NB4 (cell line): ENCODE results near the gene UBE3A.

Experiments
- DNase-seq: peaks from one replicate; pipeline ENCODE4 v3.0.0; 2010; ENCODE audit warnings: low read depth
- H3K4me3 ChIP-seq: one replicate; pipeline ENCODE4 v1.5.1; 2011; ENCODE audit warnings: mild to moderate bottlenecking, low read depth, low read length, moderate library complexity
- MYC ChIP-seq: IDR thresholded peaks from 2 replicates; pipeline ENCODE4 v1.6.1; 2011; ENCODE audit warnings: low read depth, low read length
- POLR2A ChIP-seq: IDR thresholded peaks from 2 replicates; pipeline ENCODE4 v1.6.1; 2011; ENCODE audit warnings: mild to moderate bottlenecking; ENCODE audit not compliant: insufficient read length; ENCODE audit errors: extremely low read depth
- TF ChIP-seq, protein P1 (sequence below): IDR thresholded peaks from one replicate; pipeline ENCODE4 v1.5.1; 2012; ENCODE audit warnings: low read depth, low read length
- TF ChIP-seq, protein P2 (sequence below): IDR thresholded peaks from 2 replicates; pipeline ENCODE4 v1.6.1; 2011; ENCODE audit warnings: low read depth, low read length

UBE3A gene

DNA sequence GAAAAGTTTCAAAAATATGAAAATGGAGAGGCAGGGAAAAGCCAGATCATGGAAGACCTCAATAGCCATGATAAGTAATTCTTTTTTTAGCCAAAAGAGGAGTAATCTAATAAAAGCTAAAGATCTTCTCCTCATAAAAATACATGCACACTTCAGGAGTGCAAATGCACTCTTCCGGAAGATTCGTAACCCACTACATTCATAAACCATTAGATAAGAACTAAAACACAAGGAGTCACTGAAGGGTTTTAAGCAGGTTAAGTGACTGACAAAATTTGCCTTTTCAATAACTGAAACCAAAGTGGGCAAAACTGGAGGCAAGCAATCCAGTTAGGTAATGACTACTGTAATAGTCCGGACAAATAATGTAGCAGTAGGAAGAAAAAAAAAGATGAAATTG, 46.0 kb downstream of the UBE3A start:
- no peak overlapping the region for H3K4me3 ChIP-seq
- no peak for DNase-seq
- TF ChIP-seq, protein P1, sequence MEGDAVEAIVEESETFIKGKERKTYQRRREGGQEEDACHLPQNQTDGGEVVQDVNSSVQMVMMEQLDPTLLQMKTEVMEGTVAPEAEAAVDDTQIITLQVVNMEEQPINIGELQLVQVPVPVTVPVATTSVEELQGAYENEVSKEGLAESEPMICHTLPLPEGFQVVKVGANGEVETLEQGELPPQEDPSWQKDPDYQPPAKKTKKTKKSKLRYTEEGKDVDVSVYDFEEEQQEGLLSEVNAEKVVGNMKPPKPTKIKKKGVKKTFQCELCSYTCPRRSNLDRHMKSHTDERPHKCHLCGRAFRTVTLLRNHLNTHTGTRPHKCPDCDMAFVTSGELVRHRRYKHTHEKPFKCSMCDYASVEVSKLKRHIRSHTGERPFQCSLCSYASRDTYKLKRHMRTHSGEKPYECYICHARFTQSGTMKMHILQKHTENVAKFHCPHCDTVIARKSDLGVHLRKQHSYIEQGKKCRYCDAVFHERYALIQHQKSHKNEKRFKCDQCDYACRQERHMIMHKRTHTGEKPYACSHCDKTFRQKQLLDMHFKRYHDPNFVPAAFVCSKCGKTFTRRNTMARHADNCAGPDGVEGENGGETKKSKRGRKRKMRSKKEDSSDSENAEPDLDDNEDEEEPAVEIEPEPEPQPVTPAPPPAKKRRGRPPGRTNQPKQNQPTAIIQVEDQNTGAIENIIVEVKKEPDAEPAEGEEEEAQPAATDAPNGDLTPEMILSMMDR, result no peak
- TF ChIP-seq MYC, result no peak
- TF ChIP-seq, protein P2, sequence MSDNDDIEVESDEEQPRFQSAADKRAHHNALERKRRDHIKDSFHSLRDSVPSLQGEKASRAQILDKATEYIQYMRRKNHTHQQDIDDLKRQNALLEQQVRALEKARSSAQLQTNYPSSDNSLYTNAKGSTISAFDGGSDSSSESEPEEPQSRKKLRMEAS, result no peak
- TF ChIP-seq POLR2A, result no peak

DNA sequence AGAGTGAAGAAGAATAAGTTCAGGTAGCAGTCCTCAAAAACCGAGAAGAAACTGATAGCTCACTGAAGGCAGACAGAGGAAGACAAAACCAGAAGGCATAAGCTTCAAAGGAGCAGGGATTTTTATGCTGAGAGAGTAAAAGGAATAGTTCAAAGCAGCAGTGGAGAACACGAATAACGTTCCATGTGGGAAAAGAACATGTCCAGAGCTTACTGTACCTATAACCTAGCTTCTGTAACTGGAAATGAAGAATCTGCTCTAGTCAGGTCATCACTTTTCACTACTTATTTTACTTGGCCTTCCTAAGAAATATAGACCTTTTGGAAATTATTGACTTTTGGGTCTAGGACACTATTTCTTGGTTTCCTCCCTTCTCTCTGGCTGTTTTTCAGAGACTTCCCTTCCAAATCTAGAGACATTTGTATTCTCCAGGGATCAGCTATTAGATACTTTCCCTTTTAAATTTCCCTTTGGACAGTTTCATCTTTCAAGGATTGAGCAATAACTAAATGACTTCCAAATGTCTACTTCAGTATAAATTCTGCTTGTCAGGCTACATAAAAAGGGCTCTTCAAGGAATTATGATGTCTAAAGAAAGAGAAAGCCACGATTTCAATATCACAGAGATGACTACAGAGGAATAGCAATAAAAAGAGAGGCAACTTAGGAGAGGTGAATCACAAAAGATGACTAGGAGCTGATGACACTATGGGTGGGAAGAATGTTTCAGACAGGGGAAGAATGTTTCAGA, 46.7 kb downstream of the UBE3A start:
- TF ChIP-seq, protein P1, result no peak
- DNase-seq, result no peak

DNA sequence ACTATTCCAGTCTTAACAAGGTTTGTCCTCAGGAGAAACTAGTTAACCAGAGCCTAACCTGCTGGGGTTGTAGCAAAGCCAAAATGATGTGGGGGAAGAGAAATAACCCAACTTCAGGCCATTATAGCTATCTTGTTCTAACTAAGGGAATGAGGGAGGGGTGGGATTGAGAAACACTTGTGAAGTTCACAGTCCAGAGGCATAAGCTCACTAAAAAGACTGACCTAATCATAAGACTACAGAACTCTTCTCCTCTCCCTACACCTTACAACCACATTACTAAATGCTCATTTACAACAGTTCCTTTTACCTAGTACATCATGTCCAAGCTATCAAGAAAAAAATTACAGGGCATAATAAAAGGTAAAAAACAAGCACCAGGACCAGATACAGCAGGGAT, 52.8 kb downstream of the UBE3A start:
- TF ChIP-seq MYC (no peak), POLR2A (no peak)
- TF ChIP-seq, protein P2, result no peak
- TF ChIP-seq, protein P1, result no peak
- DNase-seq, result no peak
- H3K4me3 ChIP-seq, result no peak overlapping the region

More for the DNA sequence above, 46.7 kb downstream of the UBE3A start:
- no peak overlapping the region for H3K4me3 ChIP-seq

DNA sequence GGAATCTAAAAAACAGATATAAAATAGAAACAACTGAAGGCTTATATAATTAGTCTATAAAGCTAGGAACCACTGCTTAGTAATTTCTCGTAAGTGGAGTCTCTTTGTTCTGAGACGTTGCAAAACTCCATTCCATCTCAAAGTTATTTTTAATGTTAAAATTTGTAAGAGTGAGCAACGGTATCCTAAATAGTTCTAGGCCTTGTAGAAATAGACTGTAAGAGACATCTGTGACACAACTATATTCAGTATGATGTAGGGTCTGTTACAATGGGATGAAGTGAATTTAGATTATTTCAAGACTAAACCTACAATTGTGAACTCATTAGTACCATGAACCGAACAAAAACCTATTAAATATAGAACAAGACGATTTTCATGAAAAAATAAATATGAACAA, 57.2 kb downstream of the UBE3A start:
- TF ChIP-seq, protein P2, result no peak
- TF ChIP-seq, protein P1, result no peak
- TF ChIP-seq MYC (no peak), POLR2A (no peak)
- no peak overlapping the region for H3K4me3 ChIP-seq
- no peak for DNase-seq

DNA sequence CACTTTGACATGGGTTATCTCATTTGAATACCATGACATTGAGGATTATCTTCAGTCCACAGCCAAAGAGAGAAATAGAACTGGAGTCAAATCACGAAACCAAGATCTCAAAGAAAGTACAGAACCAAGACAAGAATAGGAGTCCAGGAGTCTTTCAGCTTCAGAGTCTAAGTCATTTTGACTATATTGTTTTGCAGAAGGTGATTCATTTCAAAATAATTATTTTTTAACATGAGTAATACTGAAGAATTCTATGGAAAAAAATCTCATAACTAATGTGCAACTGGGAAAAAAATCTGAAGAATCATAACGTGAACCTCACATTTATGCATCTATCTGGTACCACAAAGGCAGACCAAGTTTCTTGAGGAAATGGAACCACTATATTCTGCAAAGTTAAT, 60.3 kb downstream of the UBE3A start:
- DNase-seq, result no peak
- TF ChIP-seq, protein P1, result no peak
- no peak for TF ChIP-seq MYC
- TF ChIP-seq, protein P2, result no peak
- no peak for TF ChIP-seq POLR2A
- no peak overlapping the region for H3K4me3 ChIP-seq

DNA sequence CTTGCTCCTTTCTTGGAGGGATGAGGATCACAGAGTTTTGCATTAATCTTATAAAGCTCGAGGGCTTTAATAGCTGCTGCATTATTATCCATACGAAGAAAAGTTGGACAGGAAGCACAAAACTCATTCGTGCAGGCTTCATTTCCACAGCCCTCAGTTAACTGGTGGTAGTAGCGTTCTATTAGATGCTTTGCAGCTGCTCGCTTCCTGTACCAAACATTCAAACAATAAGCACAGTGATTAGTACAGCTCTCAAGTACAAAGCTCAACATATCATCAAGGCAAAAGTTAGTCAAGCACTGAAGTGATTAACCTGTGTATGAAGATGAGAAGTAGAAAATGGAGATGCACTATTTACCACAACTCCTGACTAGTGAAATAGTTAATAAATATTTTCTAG, 63.3 kb downstream of the UBE3A start:
- H3K4me3 ChIP-seq, result no peak overlapping the region
- no peak for TF ChIP-seq POLR2A
- no peak for TF ChIP-seq MYC
- TF ChIP-seq, protein P1, result no peak
- TF ChIP-seq, protein P2, result no peak
- DNase-seq, result no peak
